Measurements from ENCODE around the gene TMEM200C. TPM values are rescaled to one million over a fixed set of nuclear protein-coding genes. Genes with fewer than 3 reads are reported as not detected.

The TMEM200C gene
- total RNA-seq, 1 donor from 2014 or later, result not detected

DNA sequence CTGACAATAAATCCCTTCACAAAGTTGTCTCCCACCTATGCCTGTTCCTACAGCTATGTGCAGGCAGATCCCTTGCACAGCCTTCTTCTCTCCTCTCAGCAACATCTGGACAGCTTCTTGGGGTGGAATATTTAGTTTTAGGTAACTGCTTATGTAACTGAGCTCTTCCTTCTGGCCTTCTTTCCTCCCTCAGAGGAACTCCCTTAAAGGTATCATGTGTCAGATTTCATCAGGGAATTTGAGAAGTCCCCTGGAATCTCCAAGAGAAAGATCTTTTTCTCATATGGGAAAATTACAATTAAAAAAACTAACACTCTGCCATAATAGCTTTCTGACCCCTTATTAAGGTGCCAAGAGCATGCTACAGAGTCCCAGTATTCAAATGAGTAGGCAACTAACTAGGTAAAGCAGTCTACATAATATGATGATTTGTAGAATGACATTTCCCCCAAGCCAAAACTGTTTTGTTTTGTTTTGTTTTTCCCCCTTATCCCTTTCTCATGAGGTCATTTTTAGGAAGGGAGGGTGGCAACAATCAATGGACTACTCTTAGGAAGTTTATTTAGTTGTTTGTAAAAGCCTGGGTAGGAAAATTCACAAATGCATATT, 2.4 kb downstream of the TMEM200C start:
- intact Hi-C loops (cut with micrococcal nuclease), result no loop called here

DNA sequence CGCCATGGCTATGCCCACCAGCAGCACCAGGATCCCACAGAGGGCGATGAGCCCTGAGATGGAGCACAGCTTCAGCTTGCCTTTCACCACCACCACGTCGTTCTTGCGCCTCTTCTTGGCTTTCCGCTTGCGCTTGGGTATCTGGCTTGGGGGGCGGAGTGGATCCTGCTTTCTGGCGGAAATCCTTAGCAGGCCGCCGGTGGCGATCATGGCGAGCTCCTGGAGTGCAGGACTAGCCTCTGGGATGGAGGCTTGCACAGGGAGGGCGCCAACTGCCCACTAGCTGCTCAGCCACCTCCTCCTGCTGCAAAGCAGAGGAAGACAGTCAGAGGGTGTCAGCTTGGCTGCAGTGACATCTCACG, 3.5 kb downstream of the TMEM200C start:
- intact Hi-C loops (cut with micrococcal nuclease), result loop anchor here (2.0 kb wide), 1 partner anchor 291 kb away; no protein-coding TSS in a partner anchor

DNA sequence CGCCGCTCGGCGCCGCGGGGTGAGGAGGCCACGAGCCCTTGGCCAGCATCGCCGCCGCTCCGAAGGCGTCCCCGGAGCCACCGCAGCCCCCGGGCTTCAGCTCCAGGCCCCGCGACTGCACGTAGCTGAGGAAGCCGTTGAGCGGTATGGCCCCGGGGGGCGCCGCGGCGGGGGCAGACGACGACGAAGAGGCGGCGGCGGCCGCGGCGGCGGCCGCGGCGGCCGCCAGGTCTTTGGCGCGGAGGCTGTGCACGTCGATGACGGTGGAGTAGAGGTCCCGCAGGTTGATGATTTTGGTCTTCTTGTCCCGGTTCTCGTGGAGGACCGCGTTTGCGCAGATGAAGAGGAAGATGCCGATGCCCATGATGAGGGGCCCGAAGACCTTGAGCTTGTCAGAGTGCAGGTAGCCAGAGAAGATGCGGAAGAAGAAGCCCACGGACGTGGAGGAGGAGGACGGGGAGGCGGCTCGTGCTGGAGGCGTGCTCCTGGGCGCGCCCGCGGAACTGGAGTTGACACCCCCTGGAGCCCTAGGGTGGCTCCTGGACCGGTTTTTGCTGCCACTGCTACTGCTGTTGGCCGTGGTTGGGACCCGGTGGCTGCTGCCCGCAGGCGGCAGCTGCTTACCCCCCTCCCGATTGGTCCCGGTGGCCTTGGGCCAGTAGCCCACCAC, 4.0 kb downstream of the TMEM200C start:
- intact Hi-C loops (cut with micrococcal nuclease), result loop anchor here (2.0 kb wide), 1 partner anchor 291 kb away; no protein-coding TSS in a partner anchor

DNA sequence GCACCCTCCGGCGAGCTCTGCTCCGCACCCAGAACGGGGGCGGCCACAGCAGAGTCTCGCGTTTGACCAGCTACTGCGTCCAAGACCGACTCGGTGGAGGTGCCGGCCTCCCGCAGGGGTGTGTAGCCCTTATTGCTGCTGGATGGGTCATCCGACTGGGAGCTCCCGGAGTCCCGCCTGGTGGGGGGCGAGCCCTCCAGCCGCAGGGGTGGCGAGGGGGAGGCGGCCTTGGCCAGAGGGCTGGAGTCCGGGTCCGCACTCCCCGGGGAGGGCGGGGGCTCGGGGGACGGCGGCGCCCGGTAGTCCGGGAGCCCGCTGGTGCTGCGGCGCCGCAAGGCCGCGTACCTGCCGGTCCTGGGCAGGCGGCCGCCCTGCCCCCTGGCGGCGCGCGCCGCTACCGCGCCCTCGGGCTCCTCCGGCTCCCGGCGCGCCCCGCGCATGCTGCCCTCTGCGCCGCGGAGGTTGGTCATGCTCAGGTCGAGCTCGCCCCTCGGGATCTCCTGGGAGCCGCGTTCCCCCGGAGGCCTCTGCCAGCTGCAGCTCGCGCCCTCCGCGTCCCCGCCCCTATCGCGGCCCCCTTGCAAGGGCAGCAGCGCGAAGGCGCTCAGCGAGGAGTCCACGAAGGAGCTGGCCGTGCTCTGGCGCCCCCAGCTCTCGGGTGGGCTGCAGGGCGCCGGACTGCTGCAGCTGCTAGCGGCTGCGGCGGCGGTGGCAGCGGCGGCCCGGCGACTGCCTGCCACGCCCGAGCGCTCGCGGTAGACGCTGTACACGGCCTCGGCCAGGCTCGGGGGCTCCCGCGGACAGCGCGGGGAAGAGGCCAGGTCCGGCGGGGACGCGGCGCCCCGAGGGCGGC, 4.8 kb downstream of the TMEM200C start:
- intact Hi-C loops (cut with micrococcal nuclease), result loop anchor here (2.0 kb wide), 1 partner anchor 290 kb away; no protein-coding TSS in a partner anchor

DNA sequence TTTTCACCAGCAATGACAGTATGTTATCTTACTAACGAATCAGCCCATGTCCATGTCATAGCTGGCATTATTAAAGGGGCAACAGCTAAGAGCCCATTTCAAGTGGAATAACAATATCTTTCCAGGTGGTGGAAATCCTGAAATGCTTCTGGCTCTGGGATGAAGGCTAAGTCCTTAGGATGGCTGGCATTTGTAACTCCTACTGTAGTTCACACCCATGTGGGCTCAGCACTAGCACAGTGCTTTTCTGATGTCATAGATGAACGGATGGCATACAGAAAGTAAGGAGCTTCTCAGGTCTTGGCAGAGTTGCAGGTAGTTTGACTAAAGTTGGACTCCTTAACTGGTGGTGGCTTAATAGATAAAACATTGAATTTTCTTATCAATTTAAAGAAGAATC, 10.0 kb downstream of the TMEM200C start:
- intact Hi-C loops (cut with micrococcal nuclease), result no loop called here

DNA sequence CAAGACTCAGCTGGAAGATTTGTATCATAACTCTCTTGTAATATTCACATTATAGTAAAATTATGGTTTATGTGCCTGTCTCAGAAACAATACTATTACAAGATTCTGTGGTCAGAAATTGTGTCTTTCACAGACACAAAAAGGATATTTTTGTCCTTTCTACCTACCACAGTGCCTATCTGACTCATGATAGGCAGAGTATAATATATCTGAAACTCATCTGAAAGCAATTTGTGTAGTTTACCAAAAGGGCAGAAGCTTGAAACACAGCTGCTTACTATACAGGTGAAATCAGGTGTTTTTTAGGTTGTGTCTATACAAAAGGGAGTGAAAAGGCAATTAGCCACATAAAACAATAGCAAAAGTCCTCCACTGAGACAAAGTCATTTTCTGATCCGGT, 10.9 kb downstream of the TMEM200C start:
- intact Hi-C loops (cut with micrococcal nuclease), result no loop called here

DNA sequence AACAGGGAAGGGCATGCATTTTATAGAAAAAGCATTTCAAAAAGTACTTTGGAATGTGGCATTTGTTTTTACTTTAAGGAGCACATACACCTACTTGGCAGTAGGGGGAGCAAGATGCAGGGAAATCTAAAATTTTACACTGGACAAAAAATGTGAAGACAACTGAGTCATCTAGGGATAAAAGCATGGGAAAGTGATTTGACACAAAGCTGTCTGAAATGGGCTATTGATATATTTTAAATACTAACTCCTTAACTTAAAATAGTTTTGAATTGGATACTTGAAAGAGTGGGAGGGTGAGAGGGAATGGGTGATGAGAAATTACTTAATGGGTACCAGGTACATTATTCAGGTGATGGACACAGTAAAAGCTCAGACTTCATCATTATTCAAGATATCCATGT, 15.8 kb downstream of the TMEM200C start:
- intact Hi-C loops (cut with micrococcal nuclease), result loop anchor here (1.0 kb wide), 3 partner anchors 603 to 1007 kb away; no protein-coding TSS in a partner anchor

DNA sequence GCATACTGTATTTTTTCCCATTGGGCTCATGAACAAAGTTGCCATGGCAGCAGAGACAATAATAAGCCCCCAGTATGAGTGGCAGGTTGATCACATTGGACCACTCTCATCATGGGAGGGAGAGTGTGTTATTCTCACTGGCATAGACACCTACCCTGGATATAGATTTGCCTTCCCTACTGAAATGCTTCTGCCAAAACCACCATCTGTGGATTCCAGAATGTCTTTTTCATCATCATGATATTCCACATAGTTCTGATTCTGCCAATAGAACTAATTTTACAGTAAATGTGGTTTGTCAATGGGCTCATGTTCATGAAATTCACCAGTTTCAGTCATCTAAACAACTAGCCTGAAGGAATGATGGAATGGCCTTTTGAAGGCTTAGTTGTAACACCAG, 18.4 kb downstream of the TMEM200C start:
- intact Hi-C loops (cut with micrococcal nuclease), result no loop called here

DNA sequence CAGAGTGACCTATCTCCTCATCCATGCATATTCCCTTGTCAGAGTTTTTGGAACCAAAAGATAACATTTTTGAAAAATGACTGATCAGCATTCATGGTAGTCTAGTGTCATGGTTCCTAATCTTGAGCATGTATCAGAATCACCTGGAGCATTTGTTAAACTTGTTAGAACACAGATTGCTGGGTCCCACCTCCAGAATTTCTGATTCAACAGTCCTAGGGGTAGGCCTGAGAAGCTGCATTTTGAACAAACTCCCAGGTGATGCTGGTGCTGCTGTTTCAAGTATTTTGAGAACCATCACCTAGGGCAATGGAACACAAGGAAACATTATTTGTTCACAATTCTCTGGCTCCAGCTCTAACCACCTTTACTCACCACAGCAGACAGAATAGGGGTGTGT, 21.0 kb downstream of the TMEM200C start:
- intact Hi-C loops (cut with micrococcal nuclease), result no loop called here

DNA sequence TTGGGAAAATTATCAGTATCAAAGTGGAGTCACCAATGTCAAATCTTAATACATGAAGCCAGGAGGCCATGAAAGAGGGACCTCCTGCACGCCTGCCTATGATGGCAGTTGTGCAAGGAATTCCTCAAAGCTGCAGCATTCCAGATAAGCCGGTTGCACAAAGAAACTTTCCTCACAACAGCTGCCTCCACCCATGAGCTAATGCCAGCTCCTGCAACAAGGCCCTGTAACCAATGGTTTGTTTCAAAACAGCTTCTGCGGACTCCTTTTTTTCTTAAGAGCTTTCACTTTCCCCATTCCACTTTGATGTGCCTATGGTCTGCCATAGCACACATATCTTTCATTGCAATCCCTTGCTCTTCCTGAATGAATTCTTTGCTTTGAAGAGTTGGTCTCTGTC, 22.4 kb downstream of the TMEM200C start:
- intact Hi-C loops (cut with micrococcal nuclease), result no loop called here

DNA sequence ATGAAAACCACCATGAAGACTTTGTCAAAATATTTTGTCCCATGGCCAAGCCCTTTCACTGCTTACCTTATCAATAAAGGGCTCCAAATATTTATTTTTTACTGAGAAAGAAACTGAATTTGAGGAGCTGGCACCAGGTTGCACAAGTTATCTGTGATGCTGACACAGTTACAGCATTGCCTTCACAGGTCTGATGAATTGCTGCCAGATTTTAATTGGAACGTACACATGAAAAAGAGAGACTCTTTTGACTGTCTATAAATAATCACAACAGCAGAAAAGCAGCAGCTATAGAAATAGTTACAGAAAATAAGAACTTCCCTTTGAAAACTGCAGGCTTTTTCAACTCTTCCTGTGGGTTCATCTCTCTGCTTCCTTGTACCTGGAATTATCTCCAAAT, 23.9 kb downstream of the TMEM200C start:
- intact Hi-C loops (cut with micrococcal nuclease), result no loop called here

DNA sequence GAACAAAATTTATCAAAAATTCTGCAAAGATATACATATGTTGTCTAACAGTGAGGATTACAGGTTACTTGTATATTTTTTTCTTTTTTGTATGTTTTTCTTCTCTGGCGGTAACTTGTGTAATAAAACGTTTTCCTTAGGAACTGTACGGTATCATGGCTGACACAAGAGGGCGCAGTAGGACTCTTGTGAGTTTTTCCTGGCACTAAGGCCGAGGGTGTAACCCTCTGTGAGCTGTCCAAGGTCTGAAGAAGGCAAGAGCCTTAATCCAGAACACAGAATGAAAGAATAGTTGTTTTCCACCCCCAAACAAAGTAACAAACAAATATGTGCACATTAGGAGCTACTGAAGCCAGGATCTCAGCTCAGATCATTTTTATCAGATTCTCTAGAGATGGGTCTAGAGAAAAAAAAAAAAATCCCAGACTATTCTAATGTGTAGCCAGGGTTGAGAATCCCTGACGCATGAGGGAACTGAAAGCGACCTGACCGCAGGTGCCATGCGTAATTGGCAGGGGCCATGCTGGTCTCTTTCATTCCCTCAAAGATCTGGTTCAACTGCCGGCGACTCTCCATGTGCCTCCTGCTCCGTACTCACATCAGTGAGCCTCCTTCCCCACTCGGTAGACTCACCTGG, 27.0 kb downstream of the TMEM200C start:
- intact Hi-C loops (cut with micrococcal nuclease), result loop anchor here (1.0 to 10.0 kb wide), 3 partner anchors 414 to 1018 kb away; no protein-coding TSS in a partner anchor

DNA sequence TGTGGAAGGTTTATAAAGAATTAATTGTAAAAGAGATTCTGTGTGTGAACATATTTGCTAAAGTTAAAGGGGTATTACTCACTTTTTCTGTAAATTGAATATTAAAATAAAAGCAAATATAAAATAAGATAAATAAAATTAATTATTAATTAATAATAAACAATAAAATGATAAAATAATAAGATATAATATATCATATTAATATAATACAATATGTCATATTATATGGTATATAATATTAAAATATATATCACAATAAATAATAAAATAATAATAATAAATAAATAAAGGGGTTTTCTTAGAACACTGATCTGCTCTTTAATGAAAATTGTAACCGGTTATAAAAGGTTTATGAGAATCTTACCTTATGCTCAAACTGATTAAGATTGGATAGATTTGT, 29.8 kb downstream of the TMEM200C start:
- intact Hi-C loops (cut with micrococcal nuclease), result loop anchor here (10.0 kb wide), 1 partner anchor 411 kb away; no protein-coding TSS in a partner anchor

DNA sequence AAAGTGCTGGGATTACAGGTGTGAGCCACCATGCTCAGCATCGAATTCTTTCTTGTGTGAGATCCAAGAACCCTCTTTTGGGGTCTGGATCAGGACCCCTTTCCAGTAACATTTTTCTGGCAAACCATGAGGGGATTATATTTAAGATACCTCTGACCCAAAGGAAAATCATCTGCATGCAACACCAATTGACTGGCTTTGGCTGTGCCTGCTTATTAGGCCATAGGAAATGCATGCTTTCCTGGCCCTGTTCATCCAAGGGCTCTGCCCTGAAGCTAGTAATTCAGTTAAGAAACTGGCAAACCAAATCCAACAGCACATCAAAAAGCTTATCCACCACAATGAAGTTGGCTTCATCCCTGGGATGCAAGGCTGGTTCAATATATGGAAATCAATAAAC, 33.2 kb downstream of the TMEM200C start:
- intact Hi-C loops (cut with micrococcal nuclease), result loop anchor here (10.0 kb wide), 1 partner anchor 407 kb away; no protein-coding TSS in a partner anchor

DNA sequence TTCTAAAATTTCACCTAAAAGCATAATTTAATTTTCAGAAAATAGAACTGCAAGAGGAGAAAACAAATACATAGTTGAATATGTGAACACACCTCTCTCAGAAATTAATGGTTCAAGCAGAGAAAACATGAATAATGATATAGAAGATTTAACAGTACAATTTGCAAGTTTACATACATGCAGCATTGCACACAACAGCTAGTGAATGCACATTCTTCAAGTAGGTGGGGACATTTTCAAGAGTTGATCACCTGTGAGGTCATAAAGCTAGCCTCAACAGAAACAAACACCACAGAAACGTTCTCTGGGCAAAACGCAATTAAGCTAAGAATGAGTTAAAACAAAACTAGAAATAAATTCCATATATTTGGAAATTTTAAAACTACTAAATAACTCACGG, 38.1 kb downstream of the TMEM200C start:
- intact Hi-C loops (cut with micrococcal nuclease), result no loop called here

DNA sequence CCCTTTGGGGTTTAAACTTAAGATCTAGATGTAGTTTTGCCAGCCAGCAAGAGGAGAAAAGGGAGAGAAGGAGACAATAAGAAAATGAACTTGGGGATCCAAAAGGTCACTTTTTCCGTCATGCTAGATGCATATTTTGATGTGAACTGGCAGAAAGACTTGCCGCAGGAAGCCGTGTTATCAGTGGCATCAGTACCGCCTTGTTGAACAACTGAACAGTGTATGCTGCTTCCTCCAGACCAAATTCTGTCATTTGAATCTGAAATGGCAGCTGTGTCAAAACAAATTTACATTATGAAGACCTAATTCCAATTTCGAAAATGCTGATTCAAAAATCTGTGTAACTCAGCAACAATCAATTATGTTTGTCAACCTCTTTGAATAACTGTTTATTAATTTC, 42.1 kb downstream of the TMEM200C start:
- intact Hi-C loops (cut with micrococcal nuclease), result no loop called here

DNA sequence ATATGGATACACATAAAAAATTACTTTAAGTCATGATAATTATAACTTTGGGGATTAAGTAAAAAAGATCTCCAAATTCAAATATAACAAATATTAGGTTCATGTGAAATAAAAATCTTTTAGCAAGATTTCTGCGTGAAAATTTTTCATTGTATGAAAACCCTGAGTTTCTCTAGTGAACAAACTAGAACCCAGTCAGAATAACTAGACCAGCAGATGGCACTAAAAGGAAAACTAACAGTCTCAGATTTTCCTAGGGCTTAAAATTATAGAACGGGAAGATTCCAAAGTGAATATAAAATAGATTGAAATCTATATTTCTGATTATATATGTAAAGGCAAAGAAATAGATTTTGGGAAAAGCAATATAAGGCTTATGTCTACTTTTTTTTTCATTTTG, 43.3 kb downstream of the TMEM200C start:
- intact Hi-C loops (cut with micrococcal nuclease), result no loop called here

DNA sequence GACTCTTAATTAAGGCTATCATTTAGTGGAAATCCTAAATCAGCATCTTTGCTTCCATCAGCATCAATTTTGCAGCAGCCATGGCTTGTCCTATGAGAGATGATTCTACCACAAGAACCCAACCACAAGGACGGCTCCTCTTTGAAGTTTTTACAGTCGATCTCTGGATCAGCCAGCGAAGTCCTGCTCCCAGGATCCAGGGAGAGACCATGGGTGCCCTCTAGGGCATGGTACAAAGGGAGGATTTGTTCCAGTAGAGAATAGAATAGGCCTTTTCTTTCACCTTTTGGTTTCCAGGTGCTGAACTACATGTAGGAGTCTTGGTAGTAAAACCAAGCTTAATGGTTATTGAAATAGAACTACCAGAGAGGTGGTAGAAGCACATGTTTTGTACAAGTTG, 52.7 kb downstream of the TMEM200C start:
- intact Hi-C loops (cut with micrococcal nuclease), result no loop called here

DNA sequence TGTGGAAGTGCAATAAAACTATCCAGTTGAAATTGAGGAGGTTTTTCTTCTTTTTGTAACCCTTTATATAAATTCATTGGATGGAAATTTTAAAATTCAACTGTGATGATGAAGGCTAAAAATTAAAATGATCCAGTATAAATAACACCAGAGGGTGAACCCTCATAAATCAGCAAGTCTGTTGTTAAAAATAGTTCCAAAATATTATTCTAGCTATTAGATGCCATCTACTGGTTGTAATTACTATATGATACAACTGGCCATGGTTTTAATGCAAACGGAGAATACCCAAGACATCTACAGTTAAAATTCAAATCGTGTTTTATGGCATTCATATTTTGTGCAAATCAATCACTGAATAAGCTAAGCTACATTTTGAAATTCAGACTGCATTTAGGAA, 53.8 kb downstream of the TMEM200C start:
- intact Hi-C loops (cut with micrococcal nuclease), result no loop called here

DNA sequence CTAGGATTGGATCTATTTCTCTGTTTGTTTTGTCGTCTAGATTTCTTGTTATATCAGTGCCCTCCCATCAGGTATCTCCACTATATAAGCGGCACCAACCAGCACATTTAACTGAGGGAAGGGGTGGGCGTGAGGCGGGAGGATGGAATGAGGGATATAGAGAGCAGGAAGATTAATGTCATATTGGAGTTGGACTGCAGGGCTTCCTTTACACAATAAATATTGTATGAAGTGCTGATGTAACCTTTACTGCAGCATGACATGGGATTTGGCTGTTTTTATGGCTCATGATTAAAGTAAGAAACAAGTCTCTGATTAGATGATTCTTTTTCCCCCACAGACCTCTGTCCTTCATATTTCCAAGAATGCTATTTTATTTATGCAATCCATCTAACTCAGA, 54.8 kb downstream of the TMEM200C start:
- intact Hi-C loops (cut with micrococcal nuclease), result no loop called here

DNA sequence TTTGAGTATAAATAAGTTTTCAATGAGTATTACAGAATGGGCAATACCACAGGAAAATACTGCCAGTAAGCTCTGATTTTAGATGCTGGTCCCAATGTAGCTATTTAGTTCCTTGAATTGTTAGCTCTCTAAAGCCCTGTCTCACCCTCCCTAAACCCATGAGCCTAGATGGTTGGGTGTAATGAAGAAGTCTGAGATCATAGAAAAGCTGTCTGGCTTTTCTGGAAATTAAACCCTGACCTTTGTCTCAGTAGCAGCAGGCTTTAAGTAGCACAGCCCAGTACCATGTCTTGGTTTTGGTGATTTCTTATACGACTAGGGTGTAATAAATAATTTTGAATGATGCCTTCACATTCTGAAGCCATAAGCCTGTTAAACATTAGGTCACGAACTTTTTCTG, 55.3 kb downstream of the TMEM200C start:
- intact Hi-C loops (cut with micrococcal nuclease), result no loop called here

DNA sequence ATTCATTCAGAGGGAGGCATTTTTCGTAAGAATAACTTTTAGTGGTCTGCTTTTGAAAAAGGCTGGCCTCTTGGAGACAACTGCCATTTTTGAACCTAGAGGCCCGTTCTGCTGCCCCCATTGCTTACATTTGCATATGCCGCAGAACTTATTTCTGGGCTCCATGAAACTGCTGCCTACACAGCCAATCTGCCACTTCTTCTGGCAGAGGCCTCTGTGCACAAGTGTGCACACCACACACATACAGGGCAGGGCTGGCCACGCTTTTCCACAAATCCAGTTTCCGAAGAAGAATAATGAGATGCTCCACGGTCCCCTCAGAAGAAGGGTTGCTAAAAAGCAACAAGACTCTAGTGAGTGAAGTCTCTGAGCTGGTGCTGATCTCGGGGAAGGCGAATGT, 56.2 kb downstream of the TMEM200C start:
- intact Hi-C loops (cut with micrococcal nuclease), result no loop called here
